ENCODE data around the gene CCDC148. TPM values are rescaled to one million over a fixed set of nuclear protein-coding genes. Genes with fewer than 3 reads are reported as not detected.

CCDC148 gene
- total RNA-seq, 2 donors from 2014 or later = 2.7 to 5.0 TPM

DNA sequence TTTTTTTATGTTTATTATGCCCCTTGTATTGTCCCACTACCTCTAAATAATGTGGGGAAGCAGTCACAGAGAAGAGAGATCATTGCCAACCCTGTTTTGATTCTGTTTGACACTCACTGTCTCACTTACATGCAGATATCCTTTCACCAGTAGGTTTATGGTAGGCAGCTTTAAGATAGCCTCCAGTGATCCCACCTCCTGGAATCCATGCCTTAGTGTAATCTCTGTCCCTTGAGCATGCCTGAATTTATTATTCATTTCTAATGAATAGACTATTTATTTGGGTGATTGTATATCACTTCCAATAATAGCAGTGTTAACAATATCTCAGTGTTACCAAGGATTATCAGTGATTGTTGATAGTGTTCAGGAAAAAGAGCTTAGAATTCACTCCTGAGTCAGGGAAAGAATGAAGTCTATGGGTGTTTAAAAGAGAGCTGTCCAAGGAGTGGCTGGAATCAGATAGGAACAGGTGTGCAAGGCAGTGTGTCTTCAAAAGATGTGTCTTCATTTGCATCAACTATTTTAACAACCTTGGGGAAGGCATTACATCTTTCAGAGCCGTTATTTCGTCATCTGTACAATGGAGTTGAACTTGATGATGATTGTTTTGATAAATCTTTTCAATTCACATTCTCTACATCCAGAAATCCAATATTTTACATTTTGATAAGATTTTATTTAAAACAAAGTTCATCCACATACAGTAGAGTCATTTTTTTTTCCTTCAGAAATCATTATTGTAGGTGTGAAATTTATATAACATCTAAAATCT lies 32.1 kb upstream of the CCDC148 start:
- peaks cover 34% of the 10 kb centered on the region for H3K4me1 Mint-ChIP-seq
- H3K9me3 Mint-ChIP-seq = no peaks in the 10 kb centered on the region
- Histone ChIP-seq H3K27me3 (ENCODE audit: control insufficient read depth, insufficient read depth, low read length, poor library complexity, severe bottlenecking) (no peaks in the 10 kb centered on the region), H3K4me3 (ENCODE audit: low read length) (no peak overlapping the region), H3K9ac (ENCODE audit: extremely low read depth, low read length, poor library complexity, severe bottlenecking) (no peak overlapping the region), H3K9me3 (ENCODE audit: control insufficient read depth, low read length) (no peaks in the 10 kb centered on the region), H3K27ac (ENCODE audit: low read depth, low read length) (no peak overlapping the region), H3K4me1 (ENCODE audit: control insufficient read depth, insufficient read depth, low read length) (peaks cover 2% of the 10 kb centered on the region), H3K36me3 (ENCODE audit: control insufficient read depth, insufficient read depth, low read length) (no peaks in the 10 kb centered on the region)
- no peak overlapping the region for H3K27ac Mint-ChIP-seq
- no peaks in the 10 kb centered on the region for H3K27me3 Mint-ChIP-seq (ENCODE audit: insufficient read depth)
- H3K4me3 Mint-ChIP-seq = no peak overlapping the region
- no peak for DNase-seq
- 100% methylated on average over 2 of the region's 2 CpGs; no CpG with 5 or more reads in 1 of the 2 experiments for WGBS, 2 experiments (ENCODE audit: insufficient coverage in 1 of 2, insufficient read length in 1 of 2)
- TF ChIP-seq, protein P1, sequence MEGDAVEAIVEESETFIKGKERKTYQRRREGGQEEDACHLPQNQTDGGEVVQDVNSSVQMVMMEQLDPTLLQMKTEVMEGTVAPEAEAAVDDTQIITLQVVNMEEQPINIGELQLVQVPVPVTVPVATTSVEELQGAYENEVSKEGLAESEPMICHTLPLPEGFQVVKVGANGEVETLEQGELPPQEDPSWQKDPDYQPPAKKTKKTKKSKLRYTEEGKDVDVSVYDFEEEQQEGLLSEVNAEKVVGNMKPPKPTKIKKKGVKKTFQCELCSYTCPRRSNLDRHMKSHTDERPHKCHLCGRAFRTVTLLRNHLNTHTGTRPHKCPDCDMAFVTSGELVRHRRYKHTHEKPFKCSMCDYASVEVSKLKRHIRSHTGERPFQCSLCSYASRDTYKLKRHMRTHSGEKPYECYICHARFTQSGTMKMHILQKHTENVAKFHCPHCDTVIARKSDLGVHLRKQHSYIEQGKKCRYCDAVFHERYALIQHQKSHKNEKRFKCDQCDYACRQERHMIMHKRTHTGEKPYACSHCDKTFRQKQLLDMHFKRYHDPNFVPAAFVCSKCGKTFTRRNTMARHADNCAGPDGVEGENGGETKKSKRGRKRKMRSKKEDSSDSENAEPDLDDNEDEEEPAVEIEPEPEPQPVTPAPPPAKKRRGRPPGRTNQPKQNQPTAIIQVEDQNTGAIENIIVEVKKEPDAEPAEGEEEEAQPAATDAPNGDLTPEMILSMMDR (conservative IDR thresholded peaks at IDR 0.05) = no peak
- peaks cover 3% of the 10 kb centered on the region for H3K36me3 Mint-ChIP-seq (ENCODE audit: low read depth)

DNA sequence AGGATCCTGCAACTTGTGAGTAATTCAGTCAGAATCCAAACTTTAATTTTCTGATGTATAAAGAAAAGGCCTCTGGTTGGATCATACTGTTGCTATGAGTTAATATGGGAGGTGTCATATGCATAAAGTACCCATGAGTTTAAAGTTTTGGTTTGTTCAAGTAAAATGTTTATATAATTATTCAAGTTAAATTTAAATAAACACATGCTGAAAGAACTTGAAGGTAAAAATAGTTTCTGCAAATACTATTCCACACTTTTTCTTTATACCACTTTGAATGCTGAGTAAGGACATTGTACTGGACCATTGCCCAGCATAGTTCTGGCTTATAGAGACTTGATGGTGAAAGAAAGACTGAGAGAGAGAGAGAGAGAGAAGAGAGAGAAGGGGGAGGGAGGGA lies 30.9 kb upstream of the CCDC148 start:
- Mint-ChIP-seq H3K4me3 (no peak overlapping the region), H3K27me3 (ENCODE audit: insufficient read depth) (no peaks in the 10 kb centered on the region), H3K9me3 (no peaks in the 10 kb centered on the region), H3K27ac (no peak overlapping the region), H3K36me3 (ENCODE audit: low read depth) (peaks cover 3% of the 10 kb centered on the region), H3K4me1 (peaks cover 35% of the 10 kb centered on the region)
- Histone ChIP-seq H3K9ac (ENCODE audit: extremely low read depth, low read length, poor library complexity, severe bottlenecking) (no peak overlapping the region), H3K4me3 (ENCODE audit: low read length) (no peak overlapping the region), H3K9me3 (ENCODE audit: control insufficient read depth, low read length) (no peaks in the 10 kb centered on the region), H3K27me3 (ENCODE audit: control insufficient read depth, insufficient read depth, low read length, poor library complexity, severe bottlenecking) (no peaks in the 10 kb centered on the region), H3K27ac (ENCODE audit: low read depth, low read length) (no peak overlapping the region), H3K4me1 (ENCODE audit: control insufficient read depth, insufficient read depth, low read length) (peaks cover 2% of the 10 kb centered on the region), H3K36me3 (ENCODE audit: control insufficient read depth, insufficient read depth, low read length) (no peaks in the 10 kb centered on the region)
- TF ChIP-seq, protein P1 (conservative IDR thresholded peaks at IDR 0.05) = no peak
- no peak for DNase-seq

DNA sequence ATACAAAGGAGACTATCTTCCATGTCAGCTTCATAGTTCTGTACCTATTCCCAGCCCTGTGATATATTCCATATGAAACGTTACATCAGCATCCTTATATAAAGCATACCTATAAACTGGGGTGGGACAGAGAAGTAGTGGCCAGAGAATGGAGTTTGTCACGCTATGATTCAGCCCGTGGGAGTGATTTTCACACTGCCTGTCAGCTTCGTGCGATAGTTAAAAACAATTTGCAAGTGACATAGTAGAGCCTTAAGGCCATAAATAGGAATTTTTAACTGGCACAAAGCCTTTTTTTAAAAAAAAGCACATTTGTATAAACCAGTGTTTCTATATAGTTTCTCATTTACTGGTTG lies 30.4 kb upstream of the CCDC148 start:
- TF ChIP-seq, protein P1 (conservative IDR thresholded peaks at IDR 0.05) = no peak
- no peak overlapping the region for H3K4me3 Mint-ChIP-seq
- no peak for DNase-seq
- H3K27me3 ChIP-seq (ENCODE audit: control insufficient read depth, insufficient read depth, low read length, poor library complexity, severe bottlenecking) = no peaks in the 10 kb centered on the region
- H3K9ac ChIP-seq (ENCODE audit: extremely low read depth, low read length, poor library complexity, severe bottlenecking) = no peak overlapping the region
- 67 to 80% methylated on average over 4 to 5 of the region's 5 CpGs for WGBS, 2 experiments (ENCODE audit: insufficient coverage in 1 of 2, insufficient read length in 1 of 2)
- H3K27me3 Mint-ChIP-seq (ENCODE audit: insufficient read depth) = no peaks in the 10 kb centered on the region
- H3K27ac Mint-ChIP-seq = no peak overlapping the region
- peaks cover 3% of the 10 kb centered on the region for H3K36me3 Mint-ChIP-seq (ENCODE audit: low read depth)
- peaks cover 2% of the 10 kb centered on the region for H3K4me1 ChIP-seq (ENCODE audit: control insufficient read depth, insufficient read depth, low read length)
- no peak overlapping the region for H3K4me3 ChIP-seq (ENCODE audit: low read length)
- no peaks in the 10 kb centered on the region for H3K36me3 ChIP-seq (ENCODE audit: control insufficient read depth, insufficient read depth, low read length)
- no peaks in the 10 kb centered on the region for H3K9me3 ChIP-seq (ENCODE audit: control insufficient read depth, low read length)
- H3K9me3 Mint-ChIP-seq = no peaks in the 10 kb centered on the region
- H3K4me1 Mint-ChIP-seq = peaks cover 35% of the 10 kb centered on the region
- no peak overlapping the region for H3K27ac ChIP-seq (ENCODE audit: low read depth, low read length)

Measured in endodermal cell (in vitro differentiated cells).